SH-SY5Y (cell line): Measurements from ENCODE around the gene HIF1AN.

ENCODE experiments used
- GATA2 ChIP-seq: IDR thresholded peaks from 2 replicates; pipeline ENCODE4 v1.6.1; 2011; ENCODE audit warnings: mild to moderate bottlenecking, low read depth, low read length
- GATA3 ChIP-seq: IDR thresholded peaks from 2 replicates; pipeline ENCODE4 v1.6.1; 2011; ENCODE audit warnings: low read depth, mild to moderate bottlenecking, low read length, moderate library complexity

GRCh38 chr10:100528921-100529474 is 6.7 kb upstream of the HIF1AN start:
- TF ChIP-seq GATA2 (no peak), GATA3 (no peak)
